ENCODE results near the gene SYNC.

Gene SYNC

GRCh38 chr1:32724678-32725614 lies 22.4 kb upstream of the SYNC start:
- peak overlapping the region; percentile 23; the same call in 1 of the 2 replicates for H3K4me2 ChIP-seq (ENCODE audit: low read depth, low read length)
- TF ChIP-seq EZH2phosphoT487 (IDR thresholded peaks at IDR 0.05; ENCODE audit: low read length) (no peak), CTCF (IDR thresholded peaks at IDR 0.05; ENCODE audit: low read length) (no peak), EZH2 (optimal IDR thresholded peaks at IDR 0.05; ENCODE audit: low read depth, low read length) (no peak)
- H3F3A ChIP-seq (ENCODE audit: insufficient read depth, low read length), result no peaks in the 10 kb centered on the region
- peak; percentile 66 for DNase-seq
- H4K20me1 ChIP-seq (ENCODE audit: insufficient read depth, low read length), result no peaks in the 10 kb centered on the region
- no peak overlapping the region for H3K27ac ChIP-seq (ENCODE audit: low read length)
- no peak overlapping the region for H3K9ac ChIP-seq (ENCODE audit: low read length)
- peak overlapping the region; percentile 61 for H2AFZ ChIP-seq (ENCODE audit: low read length)
- no peaks in the 10 kb centered on the region for H3K9me3 ChIP-seq (replicated peaks; ENCODE audit: insufficient read depth, low read length)
- peaks cover 14% of the 10 kb centered on the region for H3K4me1 ChIP-seq (ENCODE audit: low read length)
- no peaks in the 10 kb centered on the region for H3K36me3 ChIP-seq (replicated peaks; ENCODE audit: insufficient read depth, low read length)
- H3K27me3 ChIP-seq (replicated peaks; ENCODE audit: insufficient read depth, low read length), result no peaks in the 10 kb centered on the region
- H3K79me2 ChIP-seq (ENCODE audit: low read length), result no peaks in the 10 kb centered on the region
- no peaks in the 10 kb centered on the region for H3K9me2 ChIP-seq (replicated peaks; ENCODE audit: insufficient read depth, low read length)
- H3K4me3 ChIP-seq (ENCODE audit: low read length), result no peak overlapping the region

DNA sequence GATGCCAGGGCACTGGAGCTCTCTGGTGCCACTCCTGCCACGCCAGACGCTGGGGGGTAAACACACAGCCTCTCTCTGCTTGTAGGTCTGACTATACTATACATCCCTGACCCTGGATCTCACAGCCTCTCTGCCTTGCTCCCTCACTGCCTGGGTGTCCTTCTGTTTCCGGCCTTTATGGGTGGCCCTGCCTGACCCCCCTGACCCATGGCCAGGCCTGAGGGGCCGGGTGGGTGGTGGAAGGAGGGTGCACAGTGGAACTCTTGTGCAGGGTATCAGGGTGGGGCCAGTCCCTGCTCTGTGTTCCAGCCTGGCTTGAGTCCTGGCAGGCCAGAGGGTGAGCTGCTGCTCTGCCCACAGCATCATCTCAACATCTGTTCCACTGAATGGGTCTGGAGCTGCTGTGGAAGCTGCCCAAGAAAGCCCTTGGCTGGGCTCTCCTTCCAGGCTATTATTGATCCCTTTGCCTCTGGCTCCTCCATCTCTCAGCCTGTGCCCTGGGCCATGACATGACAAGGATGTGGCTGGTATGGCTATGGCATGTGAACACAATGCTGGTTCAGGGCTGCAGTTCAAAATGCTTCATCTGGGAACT lies 17.2 kb upstream of the SYNC start:
- TF ChIP-seq EZH2phosphoT487 (IDR thresholded peaks at IDR 0.05; ENCODE audit: low read length) (no peak), EZH2 (optimal IDR thresholded peaks at IDR 0.05; ENCODE audit: low read depth, low read length) (no peak), CTCF (IDR thresholded peaks at IDR 0.05; ENCODE audit: low read length) (no peak)
- peaks cover 17% of the 10 kb centered on the region for H3K4me1 ChIP-seq (ENCODE audit: low read length)
- H3K36me3 ChIP-seq (replicated peaks; ENCODE audit: insufficient read depth, low read length), result no peaks in the 10 kb centered on the region
- no peak for DNase-seq
- no peak overlapping the region for H2AFZ ChIP-seq (ENCODE audit: low read length)
- no peaks in the 10 kb centered on the region for H3K9me3 ChIP-seq (replicated peaks; ENCODE audit: insufficient read depth, low read length)
- H3K9me2 ChIP-seq (replicated peaks; ENCODE audit: insufficient read depth, low read length), result no peaks in the 10 kb centered on the region
- H3K79me2 ChIP-seq (ENCODE audit: low read length), result no peaks in the 10 kb centered on the region
- H3K4me3 ChIP-seq (ENCODE audit: low read length), result no peak overlapping the region
- H3K4me2 ChIP-seq (ENCODE audit: low read depth, low read length), result no peak overlapping the region
- H4K20me1 ChIP-seq (ENCODE audit: insufficient read depth, low read length), result no peaks in the 10 kb centered on the region
- H3K27ac ChIP-seq (ENCODE audit: low read length), result no peak overlapping the region
- no peaks in the 10 kb centered on the region for H3K27me3 ChIP-seq (replicated peaks; ENCODE audit: insufficient read depth, low read length)
- H3F3A ChIP-seq (ENCODE audit: insufficient read depth, low read length), result no peaks in the 10 kb centered on the region
- no peak overlapping the region for H3K9ac ChIP-seq (ENCODE audit: low read length)

DNA sequence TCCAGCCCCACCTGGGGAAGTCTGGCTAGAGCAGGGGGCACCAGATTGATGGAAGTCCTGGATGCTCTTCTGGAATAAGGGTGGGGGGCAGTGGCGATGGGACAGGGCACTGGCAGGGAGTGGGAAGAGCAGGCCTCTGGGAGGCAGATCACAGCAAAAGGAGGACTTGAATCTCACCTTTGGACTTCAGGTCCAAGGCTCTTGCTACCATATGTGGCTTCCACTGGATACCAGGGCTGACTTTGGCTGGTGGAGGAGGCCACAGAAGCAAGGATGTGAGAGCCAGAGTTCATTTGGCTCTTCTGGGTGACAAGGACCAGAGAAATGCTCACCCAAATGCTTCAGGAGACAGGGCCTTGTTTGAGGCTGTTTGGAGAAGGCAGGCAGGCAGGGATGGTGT lies 16.0 kb upstream of the SYNC start:
- DNase-seq, result no peak
- Histone ChIP-seq H3K4me3 (ENCODE audit: low read length) (no peak overlapping the region), H3K79me2 (ENCODE audit: low read length) (no peaks in the 10 kb centered on the region), H3K9ac (ENCODE audit: low read length) (no peak overlapping the region), H2AFZ (ENCODE audit: low read length) (no peak overlapping the region), H3K27me3 (replicated peaks; ENCODE audit: insufficient read depth, low read length) (no peaks in the 10 kb centered on the region), H3K27ac (ENCODE audit: low read length) (no peak overlapping the region), H3F3A (ENCODE audit: insufficient read depth, low read length) (no peaks in the 10 kb centered on the region), H3K9me2 (replicated peaks; ENCODE audit: insufficient read depth, low read length) (no peaks in the 10 kb centered on the region), H3K4me1 (ENCODE audit: low read length) (peaks cover 13% of the 10 kb centered on the region), H3K4me2 (ENCODE audit: low read depth, low read length) (no peak overlapping the region), H4K20me1 (ENCODE audit: insufficient read depth, low read length) (no peaks in the 10 kb centered on the region), H3K36me3 (replicated peaks; ENCODE audit: insufficient read depth, low read length) (no peaks in the 10 kb centered on the region), H3K9me3 (replicated peaks; ENCODE audit: insufficient read depth, low read length) (no peaks in the 10 kb centered on the region)
- TF ChIP-seq CTCF (IDR thresholded peaks at IDR 0.05; ENCODE audit: low read length), result no peak
- TF ChIP-seq EZH2 (optimal IDR thresholded peaks at IDR 0.05; ENCODE audit: low read depth, low read length), result no peak
- no peak for TF ChIP-seq EZH2phosphoT487 (IDR thresholded peaks at IDR 0.05; ENCODE audit: low read length)
